C4-2B (cell line): ENCODE results near the gene CCL13.

Source experiments
- CTCF ChIP-seq: fragments of 450-650 bp; conservative IDR thresholded peaks from 2 replicates; pipeline ENCODE4 v1.5.1; 2017; ENCODE audit warnings: mild to moderate bottlenecking
- ZFX ChIP-seq: fragments of 450-650 bp; IDR thresholded peaks from 2 replicates; pipeline ENCODE4 v1.6.1; 2017

- TF ChIP-seq ZFX (no peak), CTCF (no peak)
These were observed 12.7 kb downstream of the CCL13 start for GRCh38 chr17:34368946-34369500.
